Muscle of back (tissue), 13 donors: ENCODE measurements around the gene CTSK. TPM values are rescaled to one million over a fixed set of nuclear protein-coding genes. Genes with fewer than 3 reads are reported as not detected.
"Not testable (repeated sequence)": the region's sequence is repeated elsewhere in the genome, so short reads cannot be mapped to it uniquely, and the experiment has no call there.

Experiments used
- DNase-seq, 3 donors: peaks; one replicate each; pipeline versions ENCODE4 v3.0.0 to v3.0.0-alpha.2; 2013
- long read RNA-seq, 9 donors: transcript quantifications; one replicate each; lab custom pipeline, GENCODE V29; 2026
- polyA plus RNA-seq, 10 donors: library from polyadenylated mRNA; unstranded; fragments of 120-200 nt; gene quantifications; one replicate each; pipeline ENCODE4 v1.2.1, GENCODE V29; 2013; ENCODE audit not compliant: insufficient read length in 10 of 10

Gene CTSK
- 100 to 1,000 TPM in 1 of 10 donors, 10 to 100 TPM in 9; 50.5 to 114 (median 71.1) TPM for polyA plus RNA-seq
- long read RNA-seq, donor 1, transcript CTSK-201 (8 exons, 1,692 nt): major isoform, 7 of 23 reads
- long read RNA-seq, donor 1, partial matches to known transcripts: 16 of 23 reads
- long read RNA-seq, donor 1, other reads (novel, unspliced or antisense): 0 of 23 reads
- long read RNA-seq, donor 2, transcript CTSK-201 (8 exons, 1,692 nt): major isoform, 12 of 30 reads
- long read RNA-seq, donor 2, partial matches to known transcripts: 18 of 30 reads
- long read RNA-seq, donor 2, other reads (novel, unspliced or antisense): 0 of 30 reads
- long read RNA-seq, donor 3: 0 reads
- long read RNA-seq, donor 4, transcript CTSK-201 (8 exons, 1,692 nt): major isoform, 16 of 45 reads
- long read RNA-seq, donor 4, partial matches to known transcripts: 29 of 45 reads
- long read RNA-seq, donor 4, other reads (novel, unspliced or antisense): 0 of 45 reads
- long read RNA-seq, donor 5, transcript CTSK-201 (8 exons, 1,692 nt): major isoform, 20 of 34 reads
- long read RNA-seq, donor 5, partial matches to known transcripts: 14 of 34 reads
- long read RNA-seq, donor 5, other reads (novel, unspliced or antisense): 0 of 34 reads
- long read RNA-seq, donor 6, transcript CTSK-201 (8 exons, 1,692 nt): major isoform, 27 of 88 reads
- long read RNA-seq, donor 6, partial matches to known transcripts: 61 of 88 reads
- long read RNA-seq, donor 6, other reads (novel, unspliced or antisense): 0 of 88 reads
- long read RNA-seq, donor 7, transcript CTSK-201 (8 exons, 1,692 nt): major isoform, 13 of 39 reads
- long read RNA-seq, donor 7, partial matches to known transcripts: 26 of 39 reads
- long read RNA-seq, donor 7, other reads (novel, unspliced or antisense): 0 of 39 reads
- long read RNA-seq, donor 8, transcript CTSK-201 (8 exons, 1,692 nt): major isoform, 11 of 48 reads
- long read RNA-seq, donor 8, partial matches to known transcripts: 37 of 48 reads
- long read RNA-seq, donor 8, other reads (novel, unspliced or antisense): 0 of 48 reads
- long read RNA-seq, donor 9, partial matches to known transcripts: 5 of 7 reads
- long read RNA-seq, donor 9, other reads (novel, unspliced or antisense): 0 of 7 reads

GRCh38 chr1:150808121-150808520 is at the start of gene CTSK:
Gene CTSK, minus strand, starts transcription at chr1:150808260. Its CDS starts 1,455 bp downstream, at chr1:150806805.
- peak; percentile 43 to 88 (median 63) for DNase-seq

- DNase-seq: not testable (repeated sequence)
These were observed 44.7 kb upstream of the CTSK start for GRCh38 chr1:150852734-150853133.

- DNase-seq: not testable (repeated sequence)
These were observed 42.8 kb upstream of the CTSK start for GRCh38 chr1:150850801-150851362.

- no peak for DNase-seq
These were observed 38.5 kb upstream of the CTSK start for GRCh38 chr1:150846473-150847146.

DNA sequence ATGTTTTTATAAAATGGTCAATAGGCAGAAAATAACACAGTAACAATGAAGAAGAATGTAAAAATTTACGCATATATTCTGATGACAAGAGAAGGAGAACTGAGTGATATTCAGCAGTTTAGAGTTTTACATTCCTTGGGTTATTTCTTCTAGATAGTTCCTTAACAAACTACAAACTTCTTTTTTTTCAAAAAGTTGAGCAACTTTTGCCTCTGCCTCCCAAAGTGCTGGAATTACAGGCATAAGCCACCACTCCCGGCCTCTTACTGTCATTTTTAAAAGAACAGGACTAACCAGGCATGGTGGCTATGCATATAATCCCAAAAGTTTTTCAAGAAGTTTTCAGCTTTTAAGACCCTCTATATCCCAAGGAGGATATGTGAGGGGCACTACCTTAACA is 35.4 kb upstream of the CTSK start:
- no peak for DNase-seq

DNA sequence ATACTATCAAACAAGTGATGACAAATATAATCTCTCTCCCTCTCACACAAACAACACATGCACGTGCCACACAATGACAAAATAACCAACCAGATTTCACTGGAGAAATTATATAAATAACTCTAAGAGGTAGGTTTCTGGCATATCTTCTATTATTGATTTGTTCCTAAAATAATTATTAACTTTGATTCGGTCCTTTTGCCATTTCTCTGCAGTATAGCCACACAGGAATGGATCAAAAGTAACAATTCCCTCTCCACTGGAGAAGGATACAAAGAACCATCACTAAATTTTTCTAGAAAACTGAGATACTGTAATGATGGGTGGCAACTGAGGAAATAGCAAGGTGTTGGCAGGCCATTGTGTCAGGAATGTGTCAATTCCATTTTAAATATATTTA is 34.9 kb upstream of the CTSK start:
- DNase-seq: no peak

DNA sequence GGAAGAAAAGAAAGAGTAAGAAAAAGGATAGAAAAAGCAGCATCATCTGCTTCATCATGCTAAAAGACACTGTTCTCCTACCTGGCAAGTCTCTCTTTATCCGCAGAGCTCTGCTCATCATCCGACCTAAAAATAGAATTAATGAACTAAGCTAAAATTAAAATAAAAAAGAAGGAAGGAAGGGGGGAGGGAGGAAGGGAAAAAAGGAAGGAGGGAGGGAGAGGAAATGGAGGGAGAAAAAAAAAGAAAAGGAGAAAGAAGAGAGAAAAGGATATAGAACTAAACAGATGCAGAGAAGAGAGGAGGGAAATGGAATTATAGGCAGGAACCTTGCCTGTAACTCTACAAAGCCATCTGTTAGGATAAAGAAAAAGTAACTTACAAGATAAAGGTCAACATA is 34.3 kb upstream of the CTSK start:
- DNase-seq: peak in 1 of 3 donors; percentile 3

- no peak for DNase-seq
These were observed 33.6 kb upstream of the CTSK start for GRCh38 chr1:150841626-150842025.

- DNase-seq: not testable (repeated sequence)
These were observed 32.8 kb upstream of the CTSK start for GRCh38 chr1:150840850-150841249.

DNA sequence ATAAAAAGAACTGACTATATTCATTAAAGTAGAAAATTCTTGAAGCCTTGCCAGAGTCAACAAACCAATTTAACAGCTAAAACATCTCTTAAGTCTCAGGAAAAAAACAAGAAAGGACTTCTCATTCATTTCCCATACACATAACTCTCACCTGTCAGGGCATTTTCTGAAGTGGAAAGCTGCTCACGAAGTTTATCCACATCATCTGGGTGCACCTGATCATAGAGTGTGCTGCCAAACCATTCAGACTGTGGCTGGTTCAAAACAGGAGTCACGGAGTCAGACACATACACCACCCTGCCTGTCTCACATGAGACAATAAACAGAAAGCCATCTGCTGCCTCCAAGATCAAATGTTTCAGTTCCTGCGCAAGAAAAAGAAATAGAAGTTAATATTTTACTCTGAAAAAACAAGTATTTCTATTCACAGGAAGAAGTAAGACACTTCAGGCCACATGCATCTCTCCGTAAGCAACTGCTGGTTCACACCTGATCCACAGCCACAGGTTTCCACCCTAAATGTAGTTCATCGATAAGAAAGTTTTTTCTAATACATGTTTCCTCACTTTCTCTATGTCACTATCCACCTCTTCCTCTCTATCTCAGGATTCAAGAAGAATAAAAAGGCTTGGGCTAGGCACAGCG is 28.2 kb upstream of the CTSK start:
- DNase-seq: no peak

GRCh38 chr1:150833961-150834360 is 25.9 kb upstream of the CTSK start:
- not testable (repeated sequence) for DNase-seq

DNA sequence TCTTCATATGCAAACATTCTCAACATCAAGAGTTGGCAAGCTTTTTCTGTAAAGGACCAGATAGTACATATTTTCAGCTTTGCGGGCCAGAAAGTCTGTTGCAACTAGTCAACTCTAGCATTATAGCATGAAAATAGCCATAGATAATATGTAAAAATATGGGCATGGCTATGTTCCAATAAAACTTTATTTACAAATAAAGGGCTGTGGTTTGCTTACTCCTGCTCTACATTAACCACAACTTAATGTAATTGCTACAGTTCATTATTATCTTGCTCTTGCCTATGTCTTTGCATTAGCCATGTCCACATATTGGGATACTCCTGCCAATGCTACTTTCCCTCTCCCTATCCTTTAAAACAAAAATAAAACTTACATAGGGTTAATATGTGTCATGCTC is 24.5 kb upstream of the CTSK start:
- DNase-seq: no peak

DNA sequence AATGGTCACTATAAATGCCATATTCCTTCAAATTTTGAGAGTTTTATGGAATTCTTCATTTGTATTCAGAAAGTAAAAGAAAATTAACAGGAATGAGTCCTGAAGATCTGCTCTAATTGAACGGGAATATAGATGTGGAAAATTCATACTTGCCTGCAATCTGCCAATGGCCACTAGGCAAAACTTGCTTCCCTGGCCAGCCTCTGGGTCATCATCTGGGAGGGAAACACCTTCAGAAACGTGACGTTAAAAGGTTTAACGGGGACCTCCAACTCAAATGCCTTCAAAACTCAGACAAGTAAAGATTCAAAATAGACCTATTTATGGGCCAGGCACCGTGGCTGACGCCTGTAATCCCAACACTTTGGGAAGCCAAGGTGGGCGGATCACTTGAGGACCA is 21.7 kb upstream of the CTSK start:
- DNase-seq: no peak

GRCh38 chr1:150826299-150826698 is 18.2 kb upstream of the CTSK start:
- DNase-seq: no peak

- no peak for DNase-seq
These were observed 12.9 kb upstream of the CTSK start for GRCh38 chr1:150820730-150821512.

DNA sequence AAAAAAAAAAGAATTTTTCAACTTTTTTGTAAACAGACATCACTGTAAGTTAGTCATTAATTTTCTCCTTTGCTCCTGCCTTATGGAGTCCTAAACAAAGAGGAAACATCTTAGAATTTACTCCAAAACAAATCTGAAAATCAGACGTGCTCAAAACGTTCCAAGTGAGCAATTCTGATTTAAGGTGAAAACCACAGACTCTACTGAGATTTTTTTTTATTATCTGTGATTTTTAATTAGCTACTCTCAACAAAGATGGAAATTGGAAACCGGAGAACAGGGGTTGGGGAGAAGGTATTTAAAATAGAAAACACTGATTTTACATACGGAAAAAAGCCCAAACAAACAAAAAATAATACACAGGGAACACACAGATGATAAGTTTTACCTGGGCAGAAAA is 7.8 kb upstream of the CTSK start:
- no peak for DNase-seq

DNA sequence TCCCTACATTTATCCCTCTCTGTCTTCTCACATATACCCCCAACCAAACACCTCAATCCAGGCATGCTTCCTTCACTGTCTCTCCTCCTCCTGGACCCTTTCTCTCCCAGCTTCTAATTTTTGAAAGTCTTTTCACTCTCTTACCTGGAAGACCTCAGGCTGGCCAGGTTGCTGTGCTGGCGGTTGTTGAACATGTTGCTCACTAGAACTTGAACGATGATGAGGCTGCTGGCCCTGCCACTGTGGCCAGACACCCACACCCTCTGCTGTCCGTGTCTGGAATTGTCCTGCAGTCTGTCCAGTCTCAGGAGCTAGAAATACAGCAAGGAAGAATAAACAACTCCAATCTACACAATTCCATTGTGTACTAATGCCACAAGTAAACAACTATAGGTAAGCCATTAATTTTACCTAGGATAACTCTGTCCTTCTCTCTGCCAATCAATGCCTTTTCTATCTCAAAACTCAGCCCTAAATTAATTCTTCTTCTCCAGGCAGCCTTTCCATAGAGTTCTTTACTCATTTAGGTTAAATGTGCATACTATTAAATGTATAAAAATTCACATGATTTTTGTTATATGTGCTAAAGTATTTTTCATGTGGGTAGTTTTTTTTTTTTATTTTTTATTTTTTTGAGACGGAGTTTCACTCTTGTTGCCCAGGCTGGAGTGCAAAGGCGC is 5.1 kb upstream of the CTSK start:
- peak; percentile 30 to 75 (median 56) for DNase-seq

DNA sequence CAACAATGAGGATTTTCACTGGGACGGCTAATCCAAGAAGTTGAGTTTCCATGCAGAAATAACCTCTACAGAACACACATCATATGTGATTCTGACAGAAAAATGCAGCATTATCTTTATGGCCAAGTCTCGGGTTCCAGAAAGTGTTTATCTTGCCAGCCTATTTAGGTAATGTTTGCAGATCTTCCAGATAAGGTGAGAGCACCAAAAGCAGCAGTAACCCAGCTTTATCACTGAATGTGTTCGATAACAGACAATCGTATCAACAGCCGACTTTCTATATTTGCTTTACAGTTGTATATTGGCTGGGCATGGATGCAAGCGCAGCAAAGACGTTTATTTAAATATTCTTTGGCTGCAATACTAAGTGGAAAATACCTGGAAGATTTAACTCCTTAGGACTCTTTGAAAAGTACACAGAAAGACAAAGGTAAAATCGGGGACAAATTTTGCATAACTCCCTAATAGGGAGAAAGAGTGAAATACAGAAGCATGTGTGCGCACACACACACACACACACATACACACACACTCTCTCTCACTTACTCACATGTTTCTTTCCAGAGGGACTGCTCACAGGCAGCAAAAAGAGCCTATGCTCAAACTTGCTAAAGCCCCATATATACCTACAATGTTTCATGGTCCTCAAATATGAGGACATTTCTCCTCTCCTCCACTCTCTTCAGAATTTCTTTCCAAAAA is 3.0 kb upstream of the CTSK start:
- DNase-seq: no peak

DNA sequence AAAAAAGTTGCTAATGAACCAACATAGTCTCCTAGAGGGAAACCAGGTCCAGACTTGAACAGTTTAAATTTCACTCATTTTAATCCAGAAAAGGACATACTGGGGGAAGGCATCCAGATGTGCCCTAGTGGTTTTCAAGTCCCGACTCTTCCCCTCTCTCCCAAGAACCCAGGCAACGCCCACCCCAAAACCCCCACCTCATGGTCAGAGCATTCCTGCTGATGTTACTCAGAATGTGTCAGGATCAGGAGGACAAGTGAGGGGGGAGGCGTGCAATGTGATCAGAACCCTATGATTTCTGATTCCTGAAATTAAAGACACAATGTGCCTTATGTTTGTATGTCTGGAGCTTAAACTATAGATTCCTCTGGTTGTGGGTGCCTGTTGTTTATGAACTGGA is 1.6 kb upstream of the CTSK start:
- DNase-seq: peak in 2 of 3 donors; percentile 12 to 47
